Measurements from ENCODE around the gene CDH23.

CDH23 gene

DNA sequence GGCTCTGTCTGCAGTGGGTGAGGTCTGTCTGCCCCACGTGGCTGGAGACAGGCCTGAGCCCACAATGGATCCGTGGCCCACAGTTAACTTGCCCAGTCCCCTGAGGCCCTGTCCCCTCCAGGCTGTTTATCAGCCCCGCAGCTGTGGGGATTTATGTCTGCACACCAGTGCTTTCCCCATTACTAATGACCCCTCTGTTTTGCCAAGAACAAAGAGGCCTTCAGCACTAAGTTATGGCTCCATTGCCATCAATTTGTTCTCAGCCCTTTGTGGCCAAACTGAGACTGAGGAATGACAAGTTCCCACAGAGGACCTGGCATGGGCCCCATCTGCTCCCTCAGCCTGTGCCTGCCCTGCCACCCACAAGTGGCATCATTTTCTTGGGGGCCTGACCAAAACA lies 184.7 kb downstream of the CDH23 start:
- no peak for TF ChIP-seq GATA1 (IDR thresholded peaks at IDR 0.05; ENCODE audit: low read depth, low read length)
- no peak for TF ChIP-seq POLR2A (IDR thresholded peaks at IDR 0.05; ENCODE audit: low read length)
- no peak for DNase-seq

DNA sequence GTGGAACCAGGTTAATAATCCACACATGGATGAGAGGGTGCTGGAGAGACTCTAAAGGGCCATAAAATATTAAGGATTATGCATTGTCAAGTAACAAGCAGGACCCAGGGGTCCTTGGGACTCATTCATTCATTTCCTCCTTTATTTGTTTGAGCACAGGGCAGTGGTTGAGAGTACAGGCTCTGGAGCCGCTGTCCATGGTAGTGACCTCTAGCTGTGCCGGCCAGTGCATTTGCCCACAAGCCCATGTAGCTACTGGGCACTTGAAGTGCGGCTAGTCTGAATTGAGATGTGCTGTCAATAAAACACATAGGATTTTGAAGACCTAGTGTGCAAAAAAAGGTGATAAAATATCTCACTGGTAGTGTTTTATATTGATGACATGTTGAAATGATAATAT lies 185.3 kb downstream of the CDH23 start:
- TF ChIP-seq GATA1 (IDR thresholded peaks at IDR 0.05; ENCODE audit: low read depth, low read length) (no peak), POLR2A (IDR thresholded peaks at IDR 0.05; ENCODE audit: low read length) (no peak)
- peak; percentile 10 to 14 for DNase-seq

DNA sequence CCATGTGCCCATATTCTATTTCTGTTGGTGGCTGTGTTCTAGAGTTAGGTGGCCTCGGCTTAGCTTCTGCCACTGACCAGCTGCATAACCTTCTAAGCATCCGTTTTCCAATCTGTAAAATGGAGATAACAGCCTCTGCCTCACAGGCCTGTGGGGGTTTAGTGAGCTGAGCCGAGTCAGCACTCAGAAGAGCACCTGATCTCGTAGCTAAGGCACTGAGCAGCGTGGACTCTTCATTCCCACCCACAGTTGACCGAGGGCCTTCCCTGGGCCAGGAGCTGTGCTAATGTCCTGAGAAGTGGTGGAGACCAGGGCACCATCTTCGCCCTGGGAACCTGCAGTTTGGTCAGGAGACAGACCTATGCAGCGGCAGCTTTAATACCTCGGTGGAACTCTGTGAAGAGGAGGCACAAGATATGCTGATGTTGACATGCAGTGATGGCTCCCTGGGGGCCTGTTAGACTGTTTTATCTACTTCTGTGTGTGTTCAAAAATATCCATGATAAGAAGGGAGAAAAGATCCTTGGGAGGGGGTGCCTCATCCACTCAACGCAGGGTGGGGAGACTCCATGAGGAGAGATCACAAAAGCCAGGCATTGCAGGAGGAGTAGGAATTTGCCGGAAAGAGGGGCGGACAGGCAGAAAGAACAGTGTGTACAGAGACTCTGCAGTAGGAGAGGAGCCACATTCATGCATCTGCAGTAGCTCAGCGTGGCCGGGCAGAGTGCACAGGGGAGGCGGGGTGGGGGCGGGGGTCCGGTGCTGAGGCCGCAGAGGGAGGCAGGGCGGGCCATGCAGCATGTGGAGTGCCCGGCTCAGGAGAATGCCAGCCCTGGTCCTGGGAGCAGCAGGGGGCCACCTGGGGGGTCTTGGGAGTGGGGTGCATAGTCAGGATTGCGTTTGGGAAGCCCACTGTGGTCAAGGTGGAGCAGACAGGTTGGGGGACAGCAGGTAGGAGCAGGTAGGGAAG lies 186.1 kb downstream of the CDH23 start:
- no peak for TF ChIP-seq GATA1 (IDR thresholded peaks at IDR 0.05; ENCODE audit: low read depth, low read length)
- no peak for TF ChIP-seq POLR2A (IDR thresholded peaks at IDR 0.05; ENCODE audit: low read length)
- no peak for DNase-seq

DNA sequence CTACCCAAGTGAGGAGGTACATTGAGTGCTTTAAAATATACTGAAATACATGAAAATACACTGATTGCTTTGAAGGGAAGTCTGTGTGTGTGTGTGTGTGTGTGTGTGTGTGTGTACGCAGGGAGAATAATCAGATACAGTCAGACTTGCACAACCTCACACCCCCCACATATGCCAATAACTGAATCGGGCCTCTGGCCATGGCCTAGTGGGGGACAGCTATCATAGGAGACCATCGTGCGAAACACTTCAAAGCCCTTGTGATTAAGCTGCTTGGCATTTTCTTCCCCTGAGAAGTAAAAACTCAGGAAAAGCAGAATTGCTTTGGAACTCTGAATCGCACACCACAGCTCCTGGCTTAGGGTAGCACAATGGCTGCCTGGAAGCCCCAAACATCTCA lies 187.7 kb downstream of the CDH23 start:
- DNase-seq = no peak
- TF ChIP-seq GATA1 (IDR thresholded peaks at IDR 0.05; ENCODE audit: low read depth, low read length) = no peak
- TF ChIP-seq POLR2A (IDR thresholded peaks at IDR 0.05; ENCODE audit: low read length) = no peak

DNA sequence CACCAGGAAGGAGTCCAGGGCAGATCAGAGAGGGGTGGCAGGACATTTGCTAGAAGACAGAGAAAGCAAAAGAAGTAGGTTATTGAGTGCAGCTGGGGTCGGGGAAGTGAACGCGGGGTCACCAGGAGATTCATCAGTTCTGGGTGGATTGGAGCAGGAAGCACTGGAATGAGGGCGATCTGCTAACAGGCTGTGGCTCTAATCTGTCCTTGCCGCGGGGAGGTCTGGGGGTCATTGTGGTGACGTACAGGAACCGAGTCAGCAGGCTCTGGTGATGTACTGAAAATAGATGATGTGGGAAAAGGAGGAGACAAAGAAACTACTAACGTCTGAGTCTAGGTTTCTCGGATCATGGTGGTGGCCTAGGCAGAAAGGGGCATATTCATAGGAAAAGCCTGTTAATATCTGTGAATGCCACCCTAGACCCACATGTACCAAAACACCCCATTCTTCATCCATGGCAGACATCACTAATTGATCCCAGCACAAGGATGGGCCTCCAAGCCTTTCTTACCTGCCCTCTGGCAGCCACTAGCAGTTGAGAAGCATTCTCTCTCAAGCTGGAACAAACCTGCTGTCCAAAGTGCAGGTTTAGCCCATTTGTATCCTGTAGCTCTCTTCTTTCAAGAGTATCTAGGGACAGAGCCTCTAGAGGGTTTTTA lies 188.3 kb downstream of the CDH23 start:
- no peak for TF ChIP-seq POLR2A (IDR thresholded peaks at IDR 0.05; ENCODE audit: low read length)
- DNase-seq = no peak

DNA sequence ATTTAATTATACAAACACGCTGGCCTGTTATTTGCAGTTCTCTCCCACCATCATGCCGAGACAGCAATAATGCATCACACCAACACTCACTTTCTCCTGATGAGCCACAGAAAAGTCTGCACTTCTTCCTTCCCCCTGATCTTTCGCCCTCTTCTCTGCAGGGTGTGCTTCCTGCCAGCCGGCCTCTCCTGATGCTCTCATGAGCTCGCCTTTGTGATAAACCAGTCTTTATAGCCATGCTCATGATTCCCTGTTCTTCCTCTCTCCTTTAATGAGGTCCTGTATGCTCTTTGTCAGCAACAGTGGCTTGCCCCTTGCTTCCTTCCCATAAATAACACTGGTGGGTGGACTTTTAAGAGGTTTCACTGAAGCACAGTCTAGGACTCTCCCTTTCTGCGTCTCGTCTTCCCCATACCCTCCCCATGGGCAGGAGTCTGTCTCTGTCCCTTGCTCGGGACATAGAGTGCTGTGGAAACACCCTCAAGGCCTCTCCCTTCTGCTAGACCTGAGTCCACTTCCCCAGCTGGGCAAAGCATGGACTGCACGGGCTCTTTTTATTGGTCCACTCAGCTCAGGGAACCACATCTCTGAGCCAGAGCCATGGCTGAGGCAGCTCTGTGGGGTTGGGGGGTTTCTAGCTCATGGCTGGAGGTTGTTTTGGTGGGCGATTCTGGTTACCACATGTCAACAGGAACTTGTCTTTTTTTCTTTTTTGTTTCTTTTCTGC lies 189.0 kb downstream of the CDH23 start:
- TF ChIP-seq GATA1 (IDR thresholded peaks at IDR 0.05; ENCODE audit: low read depth, low read length) (no peak), POLR2A (IDR thresholded peaks at IDR 0.05; ENCODE audit: low read length) (no peak)
- no peak for DNase-seq

DNA sequence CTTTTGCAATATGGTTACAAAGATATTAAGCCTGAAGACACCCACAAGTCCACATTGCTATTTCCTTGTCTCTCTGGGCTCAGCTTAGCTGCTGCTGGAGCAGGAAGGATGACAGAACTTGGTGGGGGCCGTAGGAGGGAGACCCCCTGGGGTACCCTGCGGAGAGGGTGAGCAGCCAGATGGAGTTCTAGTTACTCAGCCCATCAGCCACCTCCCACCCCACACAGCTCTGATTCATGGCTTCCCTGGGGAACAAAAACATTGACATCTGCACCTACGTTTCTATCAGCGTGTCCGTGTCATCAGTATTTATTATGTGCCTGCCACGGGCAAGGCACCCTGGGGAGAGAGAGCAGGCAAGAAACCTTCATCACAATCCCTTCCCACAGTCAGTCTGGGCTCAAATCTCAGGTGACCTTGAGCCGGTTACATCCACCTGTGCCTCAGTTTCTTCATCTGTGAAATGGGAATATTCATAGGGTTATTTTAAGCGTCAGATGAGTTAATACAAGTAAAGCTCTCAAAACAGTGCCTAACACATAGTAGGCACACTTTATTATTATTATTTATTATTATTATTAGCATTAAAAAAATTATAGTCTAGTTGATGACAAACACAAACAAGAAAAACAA lies 191.3 kb downstream of the CDH23 start:
- no peak for TF ChIP-seq GATA1 (IDR thresholded peaks at IDR 0.05; ENCODE audit: low read depth, low read length)
- DNase-seq = no peak

DNA sequence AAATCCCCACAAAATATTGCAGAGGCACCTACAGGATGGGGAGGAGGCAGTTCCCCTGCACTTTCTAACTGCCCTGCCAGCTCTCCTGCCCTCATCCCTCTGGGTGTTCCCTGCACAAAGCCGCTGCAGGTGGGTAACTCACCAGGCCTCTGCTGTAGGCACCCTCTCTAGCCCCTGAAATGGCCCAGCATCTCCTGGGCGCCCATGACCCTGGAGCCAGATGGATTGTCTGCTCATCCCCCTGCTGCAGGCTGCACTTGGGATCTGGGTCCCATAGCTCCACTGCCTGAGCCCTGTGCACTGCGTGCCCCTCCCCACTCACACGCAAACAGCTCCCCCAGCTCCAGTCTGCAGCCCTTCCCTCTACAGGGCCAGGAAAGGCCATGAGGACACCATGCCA lies 192.0 kb downstream of the CDH23 start:
- TF ChIP-seq GATA1 (IDR thresholded peaks at IDR 0.05; ENCODE audit: low read depth, low read length) (no peak), POLR2A (IDR thresholded peaks at IDR 0.05; ENCODE audit: low read length) (no peak)
- DNase-seq = no peak

DNA sequence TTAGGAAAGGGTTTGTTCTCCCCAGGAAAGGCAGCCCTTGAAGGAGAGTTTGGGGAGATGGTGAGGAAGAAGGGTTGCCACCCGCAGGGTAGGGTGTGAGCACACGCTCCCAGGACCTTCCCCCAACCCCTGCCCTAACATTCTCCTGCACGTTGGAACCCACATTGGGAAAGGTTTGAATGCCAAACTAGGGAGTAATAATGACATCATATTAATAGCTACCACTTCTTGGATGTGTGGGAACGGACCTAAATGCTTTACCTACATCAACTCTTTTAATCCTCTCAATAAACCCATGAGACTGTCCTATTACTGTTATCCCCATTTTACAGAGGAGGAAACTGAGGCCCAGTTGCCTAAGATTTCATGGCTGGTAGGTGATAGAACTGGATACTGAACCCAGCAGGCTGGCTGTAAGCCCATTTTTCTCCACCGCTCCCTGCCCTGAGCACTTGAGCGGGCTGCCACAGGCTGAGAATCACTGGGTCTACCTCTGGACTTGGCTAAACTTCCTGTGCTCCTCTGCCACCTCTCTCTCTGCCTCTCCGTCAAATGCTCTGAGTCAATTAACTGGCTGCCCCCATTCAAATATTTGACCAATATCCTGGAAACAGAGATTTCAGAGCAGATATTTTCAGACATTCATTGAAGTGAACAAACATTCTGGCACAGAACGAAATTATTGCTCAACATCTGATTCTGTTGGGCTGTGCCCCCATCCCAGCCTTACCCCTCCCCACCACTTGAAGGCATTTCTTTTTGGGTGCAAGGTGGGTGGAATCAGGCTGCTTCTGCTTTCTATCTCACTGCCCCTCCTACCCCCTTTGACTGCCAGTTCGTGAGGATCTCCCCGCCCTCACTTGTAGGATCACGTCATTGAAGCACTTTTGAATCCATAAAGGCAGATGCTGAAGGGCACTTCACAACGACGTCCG lies 193.2 kb downstream of the CDH23 start:
- TF ChIP-seq POLR2A (IDR thresholded peaks at IDR 0.05; ENCODE audit: low read length) (no peak), GATA1 (IDR thresholded peaks at IDR 0.05; ENCODE audit: low read depth, low read length) (no peak)
- DNase-seq = no peak

DNA sequence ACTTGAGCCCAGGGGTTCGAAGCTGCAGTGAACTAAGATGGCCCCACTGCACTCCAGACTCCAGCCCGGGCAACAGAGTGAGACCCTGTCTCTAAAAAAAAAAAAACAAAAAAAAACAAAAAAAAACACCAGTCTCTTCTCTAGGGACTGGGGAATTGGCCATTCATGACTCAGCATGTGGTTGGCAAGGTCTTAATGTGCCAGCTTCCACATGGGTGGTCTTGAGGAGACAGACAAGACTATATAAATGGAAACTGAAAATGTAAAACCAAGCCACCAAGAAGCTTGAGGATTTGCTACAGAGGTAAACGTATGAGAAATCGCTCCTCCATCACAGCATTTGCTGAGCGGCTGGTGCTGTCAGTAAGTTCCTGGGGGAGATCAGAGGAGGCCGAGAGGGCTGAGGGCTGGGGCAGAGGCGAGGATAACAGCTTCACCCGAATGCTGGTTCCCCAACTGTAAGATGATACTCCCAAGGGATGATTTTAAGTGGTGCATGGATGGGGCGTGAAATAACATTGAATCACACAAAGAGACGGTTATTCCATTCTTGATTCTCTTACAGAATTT lies 194.1 kb downstream of the CDH23 start:
- no peak for DNase-seq
- TF ChIP-seq GATA1 (IDR thresholded peaks at IDR 0.05; ENCODE audit: low read depth, low read length) (no peak), POLR2A (IDR thresholded peaks at IDR 0.05; ENCODE audit: low read length) (no peak)

DNA sequence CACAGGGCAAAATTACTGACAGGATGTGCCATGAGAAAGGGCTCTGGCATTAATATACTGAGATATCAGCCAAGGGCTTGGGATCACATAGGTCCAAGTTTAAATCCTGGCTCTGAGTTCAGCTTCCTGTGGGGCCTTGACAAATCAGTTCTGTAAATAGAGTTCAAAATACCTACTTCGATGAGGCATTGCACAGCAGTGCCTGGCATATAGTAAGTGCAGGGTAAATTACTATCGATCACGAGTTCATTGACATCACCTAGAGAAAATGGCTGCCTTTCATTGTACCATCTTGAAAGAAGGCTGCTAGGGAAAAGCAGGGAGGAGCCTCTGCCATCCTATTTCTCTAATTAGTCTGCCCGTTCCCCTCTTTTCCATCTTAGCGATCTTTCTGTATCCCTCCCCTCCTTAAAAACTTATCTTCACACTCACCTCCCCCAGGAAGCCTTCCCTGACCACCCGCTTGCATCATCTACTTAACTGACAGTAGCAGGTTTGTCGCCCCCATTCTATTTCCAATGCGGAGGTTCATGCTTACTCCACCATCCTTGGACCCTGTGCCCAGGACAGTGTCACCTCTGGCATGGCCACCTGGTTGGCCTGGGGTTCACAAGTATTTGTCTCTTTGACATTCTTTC lies 198.3 kb downstream of the CDH23 start:
- TF ChIP-seq POLR2A (IDR thresholded peaks at IDR 0.05; ENCODE audit: low read length) (no peak), GATA1 (IDR thresholded peaks at IDR 0.05; ENCODE audit: low read depth, low read length) (no peak)
- no peak for DNase-seq

DNA sequence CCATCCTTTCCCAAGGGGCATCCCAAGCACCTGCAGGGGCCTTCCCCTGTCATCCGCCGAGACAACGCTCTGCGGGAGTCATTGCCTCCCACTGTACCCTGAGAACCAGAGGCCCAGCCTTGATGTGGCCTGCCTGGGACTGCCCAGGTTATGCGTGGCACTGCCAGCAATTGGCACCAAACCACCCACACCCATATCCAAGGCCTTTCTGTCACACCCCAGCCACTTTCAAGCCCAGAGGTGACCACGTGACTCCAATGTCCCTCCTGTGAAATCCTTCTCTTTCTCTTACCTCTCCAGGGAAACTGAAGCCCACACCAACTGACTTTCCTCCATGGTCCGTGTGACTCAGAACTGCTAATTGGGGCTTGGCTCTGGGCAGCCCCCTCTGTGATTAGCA lies 198.9 kb downstream of the CDH23 start:
- no peak for DNase-seq
- no peak for TF ChIP-seq POLR2A (IDR thresholded peaks at IDR 0.05; ENCODE audit: low read length)
- TF ChIP-seq GATA1 (IDR thresholded peaks at IDR 0.05; ENCODE audit: low read depth, low read length) = no peak

Measured in erythroblast (primary cell).